ENCODE measurements around the gene OVAAL. TPM values are rescaled to one million over a fixed set of nuclear protein-coding genes. Genes with fewer than 3 reads are reported as not detected.

OVAAL gene
- total RNA-seq, 1 experiment from 2014 or later = not detected

DNA sequence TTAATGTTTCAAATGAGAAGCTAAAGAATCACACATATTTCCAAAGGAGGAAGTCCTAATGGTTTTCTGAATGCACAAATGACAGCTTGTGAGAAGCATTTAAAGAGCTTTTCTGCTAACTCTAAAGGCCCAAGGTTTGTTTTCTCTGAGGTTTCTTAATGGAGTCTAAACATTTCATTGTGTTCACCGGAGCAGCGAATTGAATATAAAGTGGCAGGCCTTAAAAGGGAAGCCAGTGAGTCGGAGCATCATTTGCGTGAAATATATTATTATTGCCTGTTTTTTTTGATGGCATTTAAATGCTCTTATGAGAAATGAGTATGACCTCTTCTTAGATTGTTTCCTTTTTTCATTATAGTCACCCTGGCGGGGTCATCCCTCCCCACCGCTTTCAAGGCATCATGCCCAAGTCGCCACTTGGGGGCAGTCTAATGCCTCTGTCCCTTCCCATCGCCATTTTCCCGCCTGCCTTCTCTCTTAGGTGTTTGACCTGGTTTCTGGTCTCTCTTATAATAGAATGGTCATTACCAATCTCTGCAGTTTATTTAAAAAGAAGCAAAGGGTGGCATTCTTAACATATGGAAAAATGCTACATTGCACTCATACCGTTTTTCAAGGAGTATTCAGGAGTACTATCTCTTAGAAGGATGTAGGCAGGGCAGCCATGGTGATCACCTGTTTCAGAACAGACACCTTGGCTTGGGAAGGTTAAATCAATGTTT lies 25.3 kb upstream of the OVAAL start:
- no peak for TF ChIP-seq EZH2 (IDR thresholded peaks at IDR 0.05; ENCODE audit: low read depth)
- TF ChIP-seq, protein P1, sequence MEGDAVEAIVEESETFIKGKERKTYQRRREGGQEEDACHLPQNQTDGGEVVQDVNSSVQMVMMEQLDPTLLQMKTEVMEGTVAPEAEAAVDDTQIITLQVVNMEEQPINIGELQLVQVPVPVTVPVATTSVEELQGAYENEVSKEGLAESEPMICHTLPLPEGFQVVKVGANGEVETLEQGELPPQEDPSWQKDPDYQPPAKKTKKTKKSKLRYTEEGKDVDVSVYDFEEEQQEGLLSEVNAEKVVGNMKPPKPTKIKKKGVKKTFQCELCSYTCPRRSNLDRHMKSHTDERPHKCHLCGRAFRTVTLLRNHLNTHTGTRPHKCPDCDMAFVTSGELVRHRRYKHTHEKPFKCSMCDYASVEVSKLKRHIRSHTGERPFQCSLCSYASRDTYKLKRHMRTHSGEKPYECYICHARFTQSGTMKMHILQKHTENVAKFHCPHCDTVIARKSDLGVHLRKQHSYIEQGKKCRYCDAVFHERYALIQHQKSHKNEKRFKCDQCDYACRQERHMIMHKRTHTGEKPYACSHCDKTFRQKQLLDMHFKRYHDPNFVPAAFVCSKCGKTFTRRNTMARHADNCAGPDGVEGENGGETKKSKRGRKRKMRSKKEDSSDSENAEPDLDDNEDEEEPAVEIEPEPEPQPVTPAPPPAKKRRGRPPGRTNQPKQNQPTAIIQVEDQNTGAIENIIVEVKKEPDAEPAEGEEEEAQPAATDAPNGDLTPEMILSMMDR (conservative IDR thresholded peaks at IDR 0.05) = peak; percentile 75
- Histone ChIP-seq H3K27me3 (ENCODE audit: insufficient read depth, low read depth) (no peaks in the 10 kb centered on the region), H2AFZ (no peak overlapping the region), H3K9me3 (ENCODE audit: insufficient read depth, low read depth) (peaks cover 4% of the 10 kb centered on the region; the same call in 1 of the 2 replicates), H3K27ac (no peak overlapping the region), H3K4me1 (replicated peaks; ENCODE audit: insufficient read depth) (peaks cover 9% of the 10 kb centered on the region; the same call in 1 of the 2 replicates), H3K4me2 (no peak overlapping the region), H3K79me2 (ENCODE audit: low read depth) (no peaks in the 10 kb centered on the region), H3K9me2 (ENCODE audit: insufficient read depth) (no peaks in the 10 kb centered on the region), H3F3A (ENCODE audit: insufficient read depth, low read depth) (no peaks in the 10 kb centered on the region), H4K20me1 (ENCODE audit: insufficient read depth) (no peaks in the 10 kb centered on the region), H3K4me3 (no peak overlapping the region), H3K36me3 (ENCODE audit: low read depth) (no peaks in the 10 kb centered on the region)
- BruUV-seq (replicated peaks) = no TSS peak
- ChIA-PET CTCF (no interaction called here), POLR2A (ENCODE audit: unreplicated experiment) (no interaction called here)
- intact Hi-C loops (cut with micrococcal nuclease; ENCODE audit: unreplicated experiment) = loop anchor here (5.0 kb wide), 3 partner anchors 99 to 329 kb away; partner anchors contain the start of gene XPR1
- peak in 1 of 2 experiments; percentile 51 for DNase-seq

DNA sequence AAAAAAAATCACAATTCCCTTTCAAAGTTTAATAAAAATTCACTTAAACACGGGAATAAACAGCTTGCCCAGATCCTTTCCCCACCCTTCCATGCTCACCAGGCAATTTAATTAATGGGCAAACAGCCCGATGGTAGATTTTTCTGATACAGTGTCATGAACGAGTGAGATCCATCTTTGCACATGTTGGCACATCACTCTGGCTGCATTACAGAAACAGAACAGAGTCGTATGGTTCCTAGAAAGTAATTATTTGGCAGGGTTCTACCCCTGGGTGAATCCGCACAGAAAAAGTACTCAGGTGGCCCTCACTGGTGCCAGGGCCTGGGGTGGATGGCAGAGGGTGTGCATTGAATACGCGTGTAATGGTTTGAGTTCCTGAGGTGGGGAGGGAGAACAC lies 24.6 kb upstream of the OVAAL start:
- Histone ChIP-seq H3K36me3 (ENCODE audit: low read depth) (no peaks in the 10 kb centered on the region), H3K27me3 (ENCODE audit: insufficient read depth, low read depth) (no peaks in the 10 kb centered on the region), H3K4me1 (replicated peaks; ENCODE audit: insufficient read depth) (peaks cover 9% of the 10 kb centered on the region; the same call in 1 of the 2 replicates), H3K4me2 (no peak overlapping the region), H3F3A (ENCODE audit: insufficient read depth, low read depth) (no peaks in the 10 kb centered on the region), H3K9me2 (ENCODE audit: insufficient read depth) (no peaks in the 10 kb centered on the region), H3K4me3 (no peak overlapping the region), H3K27ac (no peak overlapping the region), H3K9me3 (ENCODE audit: insufficient read depth, low read depth) (peaks cover 4% of the 10 kb centered on the region; the same call in 1 of the 2 replicates), H3K79me2 (ENCODE audit: low read depth) (no peaks in the 10 kb centered on the region), H4K20me1 (ENCODE audit: insufficient read depth) (no peaks in the 10 kb centered on the region), H2AFZ (no peak overlapping the region)
- no peak for DNase-seq
- intact Hi-C loops (cut with micrococcal nuclease; ENCODE audit: unreplicated experiment) = loop anchor here (5.0 kb wide), 3 partner anchors 98 to 328 kb away; partner anchors contain the start of gene XPR1
- no TSS peak for BruUV-seq (replicated peaks)
- CTCF ChIA-PET = no interaction called here
- TF ChIP-seq EZH2 (IDR thresholded peaks at IDR 0.05; ENCODE audit: low read depth) = no peak
- TF ChIP-seq, protein P1 (conservative IDR thresholded peaks at IDR 0.05) = no peak
- POLR2A ChIA-PET (ENCODE audit: unreplicated experiment) = no interaction called here

DNA sequence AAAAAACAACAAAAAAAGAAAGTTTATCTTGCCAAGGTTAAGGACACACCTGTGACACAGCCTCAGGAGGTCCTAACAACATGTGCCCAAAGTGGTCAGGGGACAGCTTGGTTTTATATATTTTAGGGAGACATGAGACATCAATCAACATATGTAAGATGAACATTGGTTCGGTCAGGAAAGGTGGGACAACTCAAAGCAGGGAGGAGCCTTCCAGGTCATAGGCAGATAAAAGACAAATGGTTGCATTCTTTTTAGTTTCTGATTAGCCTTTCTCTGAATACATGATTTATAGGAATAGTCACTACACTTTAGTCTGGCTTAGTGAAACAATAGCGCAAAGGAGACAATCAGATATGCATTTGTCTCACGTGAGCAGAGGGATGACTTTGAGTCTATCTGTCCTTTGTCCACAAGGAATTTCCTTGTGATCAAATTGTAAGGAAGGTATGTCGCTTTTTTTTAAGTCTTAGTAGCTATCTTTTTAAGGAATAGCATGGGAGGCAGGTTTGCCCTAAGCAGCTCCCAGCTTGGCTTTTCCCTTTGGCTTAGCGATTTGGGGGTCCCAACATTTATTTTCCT lies 23.3 kb upstream of the OVAAL start:
- H2AFZ ChIP-seq = no peak overlapping the region
- no peak for DNase-seq
- H3K4me1 ChIP-seq (replicated peaks; ENCODE audit: insufficient read depth) = peaks cover 4% of the 10 kb centered on the region; the same call in 1 of the 2 replicates
- intact Hi-C loops (cut with micrococcal nuclease; ENCODE audit: unreplicated experiment) = no loop called here
- no peak overlapping the region for H3K4me2 ChIP-seq
- ChIA-PET CTCF (no interaction called here), POLR2A (ENCODE audit: unreplicated experiment) (no interaction called here)
- no peak overlapping the region for H3K4me3 ChIP-seq
- no peak overlapping the region for H3K27ac ChIP-seq
- no peaks in the 10 kb centered on the region for H4K20me1 ChIP-seq (ENCODE audit: insufficient read depth)
- H3F3A ChIP-seq (ENCODE audit: insufficient read depth, low read depth) = no peaks in the 10 kb centered on the region
- H3K9me3 ChIP-seq (ENCODE audit: insufficient read depth, low read depth) = no peaks in the 10 kb centered on the region
- H3K9me2 ChIP-seq (ENCODE audit: insufficient read depth) = no peaks in the 10 kb centered on the region
- TF ChIP-seq, protein P1 (conservative IDR thresholded peaks at IDR 0.05) = no peak
- no peak for TF ChIP-seq EZH2 (IDR thresholded peaks at IDR 0.05; ENCODE audit: low read depth)
- H3K27me3 ChIP-seq (ENCODE audit: insufficient read depth, low read depth) = no peaks in the 10 kb centered on the region
- H3K79me2 ChIP-seq (ENCODE audit: low read depth) = no peaks in the 10 kb centered on the region
- no TSS peak for BruUV-seq (replicated peaks)
- H3K36me3 ChIP-seq (ENCODE audit: low read depth) = no peaks in the 10 kb centered on the region
